Motor neuron (in vitro differentiated cells): Measurements from ENCODE around the gene UBALD2. TPM values are rescaled to one million over a fixed set of nuclear protein-coding genes. Genes with fewer than 3 reads are reported as not detected.

Source experiments
- ATAC-seq, 8 experiments: fragments of 200-7000 bp; cut with Tn5 transposase; replicated peaks in 6 of 8; 2 replicates each; pipeline ENCODE4 v1.8.0; 2021; ENCODE audit warnings: mild to moderate bottlenecking in 8 of 8, moderate library complexity in 8 of 8
- H3K27ac ChIP-seq, 2 donors: fragments of 250-450 bp; sonication (Bioruptor Pico); 2 replicates each; pipeline ENCODE4 v1.9.0; 2021; ENCODE audit warnings: antibody characterized with exemption in 2 of 2, mild to moderate bottlenecking in 2 of 2, moderate library complexity in 1 of 2
- H3K4me1 ChIP-seq, 2 donors: fragments of 250-450 bp; sonication (Bioruptor Pico); replicated peaks in 1 of 2; 2 replicates each; pipeline ENCODE4 v1.6.1; 2021; ENCODE audit warnings: antibody characterized with exemption in 2 of 2, mild to moderate bottlenecking in 2 of 2, moderate library complexity in 1 of 2
- H3K4me3 ChIP-seq, 5 donors: fragments of 250-450 bp; sonication (Bioruptor Pico); 2 replicates each; pipeline ENCODE4 v1.9.0; 2021; ENCODE audit warnings: antibody characterized with exemption in 5 of 5, mild to moderate bottlenecking in 5 of 5, moderate library complexity in 4 of 5
- whole genome bisulfite sequencing, 10 experiments: fragments of 450-650 bp; shearing (Covaris generic); methylation state at CpG; one replicate each; pipeline ENCODE4 v1.0.0; 2022; 5-methylcytosine and 5-hydroxymethylcytosine counted together
- in situ Hi-C, 9 experiments: fragments of 400-800 bp; cut with MboI; loops; one replicate each; pipeline ENCODE4 v1.15.0; 2021; ENCODE audit warnings: low sequenced_read_pairs in 9 of 9, low pct_unique_long_range_greater_than_20kb in 2 of 9; ENCODE audit not compliant: unreplicated experiment in 9 of 9
- total RNA-seq, 8 experiments: library from RNA; unstranded; fragments of 300-600 nt; gene quantifications; 2 replicates each; pipeline versions ENCODE4 v1.2.3 to v1.2.4, GENCODE V29; 2022

The UBALD2 gene
- total RNA-seq, 8 experiments from 2014 or later = 11.7 to 34.6 (median 21.3) TPM

DNA sequence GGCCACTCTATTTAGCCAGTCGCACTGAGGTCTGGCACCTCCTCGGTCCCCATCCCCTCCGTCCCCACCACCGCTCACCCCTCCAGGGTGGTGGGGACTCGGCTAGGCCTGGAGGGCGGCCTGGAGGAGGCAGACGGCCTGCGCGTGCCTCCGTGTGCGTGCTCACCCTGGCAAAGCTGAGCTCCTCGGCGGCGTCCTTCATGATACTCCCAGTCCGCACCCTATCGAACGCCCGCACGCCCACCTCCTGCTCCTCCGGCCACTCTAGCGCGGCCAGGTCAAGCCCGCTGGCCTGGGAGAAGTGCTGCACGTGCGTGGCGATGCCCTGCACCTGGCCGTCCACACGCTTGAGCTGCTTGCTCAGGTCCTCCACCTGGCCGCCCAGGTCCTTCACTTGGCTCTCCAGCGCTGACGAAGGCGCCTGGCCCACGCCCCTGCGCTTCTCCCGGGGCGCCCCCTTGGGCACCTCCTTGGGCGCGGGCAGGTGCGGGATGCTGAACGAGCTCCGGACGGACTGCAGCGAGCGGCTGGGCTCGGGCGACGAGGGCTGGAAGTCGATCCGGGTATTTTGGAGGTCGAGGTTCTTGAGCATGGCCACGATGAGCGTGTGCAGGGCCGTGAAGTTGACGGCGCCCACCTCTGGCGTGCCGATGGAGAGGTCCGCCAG, 42.3 kb downstream of the UBALD2 start:
- in situ Hi-C loops = loop anchor here in 5 of 9 experiments (10.0 to 25.0 kb wide), 5 partner anchors 77 to 205 kb away; partner anchors contain the start of genes RHBDF2 (in 3 of the 5) and SPHK1 (in 1 of the 5)
- ATAC-seq = peak in 2 of 8 experiments; percentile 7 to 9

GRCh38 chr17:76307966-76308338, 42.8 kb downstream of the UBALD2 start, which contains the start of gene QRICH2:
Gene QRICH2, minus strand, starts transcription at chr17:76308276. Its CDS starts 278 bp downstream, at chr17:76307998.
- in situ Hi-C loops = loop anchor here in 5 of 9 experiments (10.0 to 25.0 kb wide), 5 partner anchors 77 to 204 kb away; partner anchors contain the start of genes RHBDF2 (in 3 of the 5) and SPHK1 (in 1 of the 5)
- H3K4me3 ChIP-seq = no peak within 1 kb of the TSS
- peaks cover 7 to 11% of the 10 kb centered on the region in 2 donors for H3K4me1 ChIP-seq
- no peak for ATAC-seq
- no peak within 1 kb of the TSS for H3K27ac ChIP-seq
- 93 to 100% (median 95%) methylated on average over 3 to 5 of the region's 44 CpGs; no CpG with 5 or more reads in 7 of the 10 experiments for whole genome bisulfite sequencing, 10 experiments

More for the DNA sequence above, 42.3 kb downstream of the UBALD2 start:
- Histone ChIP-seq H3K4me3 (no peak overlapping the region), H3K27ac (no peak overlapping the region), H3K4me1 (peaks cover 2 to 6% of the 10 kb centered on the region in 2 donors)
- 92 to 100% methylated on average over 8 to 12 of the region's 58 CpGs; no CpG with 5 or more reads in 8 of the 10 experiments for WGBS, 10 experiments

- ATAC-seq = no peak
- no peak overlapping the region for H3K4me3 ChIP-seq
- in situ Hi-C loops = loop anchor here in 5 of 9 experiments (10.0 to 25.0 kb wide), 5 partner anchors 75 to 203 kb away; partner anchors contain the start of genes RHBDF2 (in 3 of the 5) and SPHK1 (in 1 of the 5)
- 34 to 100% (median 100%) methylated on average over 1 to 4 of the region's 4 CpGs; no CpG with 5 or more reads in 2 of the 10 experiments for WGBS, 10 experiments
- peaks cover 12 to 16% of the 10 kb centered on the region in 2 donors for H3K4me1 ChIP-seq
- no peak overlapping the region for H3K27ac ChIP-seq
These were observed 44.3 kb downstream of the UBALD2 start for GRCh38 chr17:76309461-76309860.

DNA sequence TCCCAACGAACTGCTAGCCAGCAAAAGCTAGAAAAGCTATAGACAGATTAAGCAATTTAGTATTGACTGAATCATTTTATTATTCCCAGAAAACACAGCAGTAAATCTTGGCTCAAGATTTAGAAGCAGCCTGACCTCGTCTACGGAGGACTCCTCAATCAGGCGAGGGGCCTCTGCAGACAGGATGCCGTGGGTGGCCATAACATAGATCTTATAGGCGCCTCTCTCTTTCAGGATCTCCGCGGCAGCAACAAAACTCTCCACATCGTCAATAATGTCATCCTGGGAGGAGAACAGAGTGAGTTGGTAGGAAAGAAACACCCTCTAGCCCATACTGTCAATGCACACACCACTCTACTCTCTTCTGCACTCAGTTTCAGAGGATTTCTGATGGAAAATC, 47.6 kb downstream of the UBALD2 start:
- Histone ChIP-seq H3K4me1 (peaks cover 12 to 16% of the 10 kb centered on the region in 2 donors), H3K27ac (no peak overlapping the region), H3K4me3 (no peak overlapping the region)
- peak in 5 of 8 experiments; percentile 65 to 91 (median 66) for ATAC-seq
- in situ Hi-C loops = loop anchor here in 2 of 9 experiments (25.0 kb wide), 2 partner anchors 100 to 200 kb away; partner anchors contain the start of gene RHBDF2 (in 1 of the 2)
- WGBS, 10 experiments = 0 to 100% (median 62%) methylated on average over 1 to 8 of the region's 9 CpGs

DNA sequence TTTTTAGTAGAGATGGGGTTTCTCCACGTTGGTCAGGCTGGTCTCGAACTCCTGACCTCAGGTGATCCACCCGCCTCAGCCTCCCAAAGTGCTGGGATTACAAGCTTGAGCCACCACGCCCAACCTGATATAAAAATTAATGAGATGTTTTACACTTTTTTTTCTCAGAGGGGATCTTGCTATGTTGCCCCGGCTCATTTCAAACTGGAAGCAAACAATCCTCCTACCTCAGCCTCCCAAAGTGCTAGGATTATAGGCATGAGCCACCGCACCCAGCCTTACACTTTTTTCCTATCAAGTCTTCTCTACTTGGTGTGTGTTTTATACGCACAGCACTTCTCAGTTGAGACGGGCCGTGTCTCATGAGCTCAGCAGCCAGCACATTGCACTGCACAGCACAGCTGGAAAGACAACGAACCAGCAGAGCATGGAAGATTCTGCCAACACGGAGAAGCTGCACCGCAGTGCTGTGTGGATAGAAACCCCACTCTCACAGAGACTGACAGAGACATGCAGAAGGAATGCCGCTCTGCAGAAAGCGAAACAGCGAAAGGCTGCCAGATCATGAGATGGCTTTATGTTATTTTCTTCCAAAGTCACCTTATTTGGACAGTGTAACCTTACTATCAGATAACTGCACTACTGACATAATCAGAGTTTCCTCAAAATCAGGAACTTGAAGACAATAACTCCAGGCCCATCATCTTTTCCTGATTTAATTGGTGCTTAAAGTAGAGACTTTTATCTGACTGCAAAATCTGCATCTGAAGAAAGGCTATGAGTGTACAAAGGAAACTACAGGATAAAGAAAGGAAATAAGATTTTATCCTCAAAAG, 49.5 kb downstream of the UBALD2 start:
- in situ Hi-C loops = loop anchor here in 2 of 9 experiments (25.0 kb wide), 2 partner anchors 98 to 198 kb away; partner anchors contain the start of gene RHBDF2 (in 1 of the 2)
- no peak for ATAC-seq
- Histone ChIP-seq H3K27ac (no peak overlapping the region), H3K4me3 (no peak overlapping the region), H3K4me1 (peaks cover 12 to 16% of the 10 kb centered on the region in 2 donors)
- WGBS, 10 experiments = 40 to 100% (median 98%) methylated on average over 1 to 12 of the region's 15 CpGs; no CpG with 5 or more reads in 2 of the 10 experiments

GRCh38 chr17:76317535-76317934, 52.4 kb downstream of the UBALD2 start:
- WGBS, 10 experiments = 69 to 100% (median 88%) methylated on average over 1 to 2 of the region's 2 CpGs; no CpG with 5 or more reads in 2 of the 10 experiments
- in situ Hi-C loops = loop anchor here in 2 of 9 experiments (25.0 kb wide), 2 partner anchors 95 to 195 kb away; partner anchors contain the start of gene RHBDF2 (in 1 of the 2)
- H3K27ac ChIP-seq = no peak overlapping the region
- no peak overlapping the region for H3K4me3 ChIP-seq
- H3K4me1 ChIP-seq = peaks cover 9% of the 10 kb centered on the region in 2 donors
- no peak for ATAC-seq

DNA sequence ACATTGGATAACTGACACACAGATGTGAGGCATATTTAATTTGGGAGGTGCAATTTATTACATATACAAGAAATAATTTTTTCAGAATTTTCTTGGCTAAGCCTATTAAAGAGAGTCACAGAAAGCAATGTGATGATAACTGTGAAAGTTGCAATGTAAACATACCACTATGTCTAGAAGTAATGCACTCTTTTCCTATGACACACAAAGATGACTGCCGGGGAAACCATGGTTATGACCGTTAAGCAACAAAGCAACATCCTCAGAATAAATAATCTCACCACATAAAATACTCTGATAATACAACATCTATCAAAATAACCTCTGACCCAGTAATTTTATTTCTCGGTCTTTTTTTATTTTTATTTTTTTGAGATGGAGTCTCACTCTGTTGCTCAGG, 53.4 kb downstream of the UBALD2 start:
- ATAC-seq = no peak
- in situ Hi-C loops = loop anchor here in 2 of 9 experiments (25.0 kb wide), 2 partner anchors 94 to 194 kb away; partner anchors contain the start of gene RHBDF2 (in 1 of the 2)
- Histone ChIP-seq H3K27ac (no peak overlapping the region), H3K4me1 (no peaks in the 10 kb centered on the region), H3K4me3 (no peak overlapping the region)
- 93 to 100% (median 100%) methylated on average over 1 to 3 of the region's 3 CpGs; no CpG with 5 or more reads in 2 of the 10 experiments for WGBS, 10 experiments

Other genes starting within 250 kb of the UBALD2 start
- gene EVPL, start 238.0 kb upstream of the UBALD2 start, total RNA-seq = 1 to 10 TPM in 1 of 8 experiments, under 1 TPM in 6, not detected in 1; 0.05 to 1.0 (median 0.59) TPM
- 10 to 100 TPM; 21.2 to 70.9 (median 36.4) TPM for gene SRP68, start 192.8 kb upstream of the UBALD2 start, total RNA-seq
- gene GALR2, start 190.6 kb upstream of the UBALD2 start, total RNA-seq = under 1 TPM in 6 of 8 experiments, not detected in 2; 0.11 to 0.81 (median 0.46) TPM
- gene ZACN, start 186.2 kb upstream of the UBALD2 start, total RNA-seq = 10 to 100 TPM; 13.1 to 37.3 (median 20.9) TPM
- gene EXOC7, start 161.6 kb upstream of the UBALD2 start, total RNA-seq = 100 to 1,000 TPM in 1 of 8 experiments, 10 to 100 TPM in 7; 39.6 to 105 (median 64.7) TPM
- 10 to 100 TPM in 1 of 8 experiments, 1 to 10 TPM in 4, under 1 TPM in 3; 0.41 to 83.2 (median 3.0) TPM for gene FOXJ1, start 124.1 kb upstream of the UBALD2 start, total RNA-seq
- 10 to 100 TPM in 7 of 8 experiments, 1 to 10 TPM in 1; 1.7 to 36.9 (median 25.6) TPM for gene RNF157, start 24.9 kb upstream of the UBALD2 start, total RNA-seq
- 1 to 10 TPM; 2.8 to 9.3 (median 3.6) TPM for gene QRICH2, start 42.9 kb downstream of the UBALD2 start, total RNA-seq
- gene PRPSAP1, start 88.6 kb downstream of the UBALD2 start, total RNA-seq = 10 to 100 TPM; 21.3 to 60.3 (median 44.3) TPM
- gene SPHK1, start 119.3 kb downstream of the UBALD2 start, total RNA-seq = 10 to 100 TPM in 4 of 8 experiments, 1 to 10 TPM in 1, under 1 TPM in 3; 0.50 to 61.8 (median 5.8) TPM
- 10 to 100 TPM; 17.3 to 41.9 (median 30.1) TPM for gene UBE2O, start 187.8 kb downstream of the UBALD2 start, total RNA-seq
- under 1 TPM in 6 of 8 experiments, not detected in 2; 0.23 to 0.81 (median 0.46) TPM for gene AANAT, start 202.3 kb downstream of the UBALD2 start, total RNA-seq
- 10 to 100 TPM in 3 of 8 experiments, 1 to 10 TPM in 3, under 1 TPM in 2; 0.78 to 17.3 (median 2.8) TPM for gene RHBDF2, start 236.1 kb downstream of the UBALD2 start, total RNA-seq